ENCODE measurements around the gene RETSAT. TPM values are rescaled to one million over a fixed set of nuclear protein-coding genes. Genes with fewer than 3 reads are reported as not detected.

Gene RETSAT
- total RNA-seq, 1 donor from 2014 or later, result 38.2 TPM

- H3K36me3 Mint-ChIP-seq (ENCODE audit: low read depth, unreplicated experiment), result peaks cover 14% of the 10 kb centered on the region
- Histone ChIP-seq H4K20me1 (ENCODE audit: insufficient read depth, low read length) (peaks cover 3% of the 10 kb centered on the region), H3K27me3 (ENCODE audit: insufficient read depth, low read length) (no peaks in the 10 kb centered on the region), H3K4me3 (ENCODE audit: insufficient read depth, low read depth, low read length) (no peak overlapping the region), H3K27ac (ENCODE audit: low read depth, low read length) (no peak overlapping the region), H3K9ac (ENCODE audit: low read length) (no peak overlapping the region), H3K36me3 (ENCODE audit: insufficient read depth, low read length) (no peaks in the 10 kb centered on the region), H3K4me1 (ENCODE audit: insufficient read depth, low read length) (no peaks in the 10 kb centered on the region), H2AFZ (ENCODE audit: low read depth, low read length) (no peak overlapping the region), H3K4me2 (ENCODE audit: low read length) (no peak overlapping the region), H3K79me2 (ENCODE audit: insufficient read depth, low read length) (no peaks in the 10 kb centered on the region), H3K9me3 (ENCODE audit: insufficient read depth, low read depth, low read length) (no peaks in the 10 kb centered on the region)
- DNase-seq (ENCODE audit: low read depth) (no peak), FAIRE-seq (no peak)
- no peak for TF ChIP-seq EZH2 (IDR thresholded peaks at IDR 0.05; ENCODE audit: insufficient read depth, low read length)
- TF ChIP-seq CTCF (IDR thresholded peaks at IDR 0.05; ENCODE audit: insufficient read depth, low read depth, low read length), result no peak
- no peaks in the 10 kb centered on the region for H3K27me3 Mint-ChIP-seq (ENCODE audit: low read depth, unreplicated experiment)
- no peaks in the 10 kb centered on the region for H3K4me1 Mint-ChIP-seq (ENCODE audit: low read depth, unreplicated experiment)
- H3K27ac Mint-ChIP-seq (ENCODE audit: unreplicated experiment), result no peak overlapping the region
- no peaks in the 10 kb centered on the region for H3K9me3 Mint-ChIP-seq (ENCODE audit: unreplicated experiment)
- H3K4me3 Mint-ChIP-seq (ENCODE audit: unreplicated experiment), result no peak overlapping the region
These were observed 52.2 kb downstream of the RETSAT start for GRCh38 chr2:85302121-85302520.

Other genes starting within 250 kb of the RETSAT start
- gene TCF7L1, start 221.1 kb downstream of the RETSAT start, total RNA-seq, result 27.2 and 30.8 TPM in 2 replicates
- gene TGOLN2, start 26.5 kb downstream of the RETSAT start, total RNA-seq, result 86.7 and 90.8 TPM in 2 replicates
- gene ELMOD3, start 241 bp upstream of the RETSAT start, total RNA-seq, result 11.2 and 11.7 TPM in 2 replicates
- 59.3 and 68.2 TPM in 2 replicates for gene CAPG, start 55.8 kb upstream of the RETSAT start, total RNA-seq
- 0.58 and 0.64 TPM in 2 replicates for gene SH2D6, start 64.2 kb upstream of the RETSAT start, total RNA-seq
- gene MAT2A, start 184.6 kb upstream of the RETSAT start, total RNA-seq, result 175 and 180 TPM in 2 replicates
- 79.0 and 94.6 TPM in 2 replicates for gene GGCX, start 207.0 kb upstream of the RETSAT start, total RNA-seq
- gene VAMP8, start 223.1 kb upstream of the RETSAT start, total RNA-seq, result 30.6 and 35.3 TPM in 2 replicates
- gene VAMP5, start 229.9 kb upstream of the RETSAT start, total RNA-seq, result 17.1 and 17.6 TPM in 2 replicates
- 155 and 176 TPM in 2 replicates for gene RNF181, start 241.2 kb upstream of the RETSAT start, total RNA-seq
- 20.4 and 22.2 TPM in 2 replicates for gene TMEM150A, start 248.2 kb upstream of the RETSAT start, total RNA-seq

Data from astrocyte (in vitro differentiated cells and primary cell).